HG03520 (cell line): Measurements from ENCODE around the gene NTN4.
"Not testable (repeated sequence)": the region's sequence is repeated elsewhere in the genome, so short reads cannot be mapped to it uniquely, and the experiment has no call there.

Source experiments
- ATAC-seq: cut with Tn5 transposase; IDR thresholded peaks from one replicate; pipeline ENCODE4 v1.9.1; 2021; ENCODE audit warnings: mild to moderate bottlenecking, moderate library complexity; ENCODE audit not compliant: unreplicated experiment

NTN4 gene

GRCh38 chr12:95715177-95715576 lies 75.4 kb downstream of the NTN4 start:
- no peak for ATAC-seq

- ATAC-seq: no peak
Observed at GRCh38 chr12:95712269-95712668, 78.3 kb downstream of the NTN4 start.

GRCh38 chr12:95710386-95710785 lies 80.2 kb downstream of the NTN4 start:
- ATAC-seq: no peak

GRCh38 chr12:95709152-95709551 lies 81.4 kb downstream of the NTN4 start:
- no peak for ATAC-seq

- no peak for ATAC-seq
Observed at GRCh38 chr12:95705143-95705542, 85.4 kb downstream of the NTN4 start.

GRCh38 chr12:95703986-95704385 lies 86.6 kb downstream of the NTN4 start:
- no peak for ATAC-seq

GRCh38 chr12:95701722-95702418 lies 88.7 kb downstream of the NTN4 start:
- no peak for ATAC-seq

GRCh38 chr12:95701275-95701674 lies 89.3 kb downstream of the NTN4 start:
- no peak for ATAC-seq

- ATAC-seq: peak; percentile 97
Observed at GRCh38 chr12:95700316-95700785, 90.2 kb downstream of the NTN4 start.

GRCh38 chr12:95699579-95699978 lies 91.0 kb downstream of the NTN4 start:
- no peak for ATAC-seq

- ATAC-seq: no peak
Observed at GRCh38 chr12:95694136-95694535, 96.4 kb downstream of the NTN4 start.

- no peak for ATAC-seq
Observed at GRCh38 chr12:95693689-95694088, 96.9 kb downstream of the NTN4 start.

- no peak for ATAC-seq
Observed at GRCh38 chr12:95690861-95691635, 99.5 kb downstream of the NTN4 start.

- no peak for ATAC-seq
Observed at GRCh38 chr12:95687937-95688336, 102.6 kb downstream of the NTN4 start.

GRCh38 chr12:95683418-95683817 lies 107.1 kb downstream of the NTN4 start:
- no peak for ATAC-seq

GRCh38 chr12:95681210-95681765 lies 109.3 kb downstream of the NTN4 start:
- ATAC-seq: no peak

GRCh38 chr12:95678684-95679083 lies 111.9 kb downstream of the NTN4 start:
- ATAC-seq: no peak

- not testable (repeated sequence) for ATAC-seq
Observed at GRCh38 chr12:95677782-95678181, 112.8 kb downstream of the NTN4 start.

GRCh38 chr12:95674631-95675030 lies 115.9 kb downstream of the NTN4 start:
- no peak for ATAC-seq

GRCh38 chr12:95674163-95674562 lies 116.4 kb downstream of the NTN4 start:
- no peak for ATAC-seq

GRCh38 chr12:95673576-95673975 lies 117.0 kb downstream of the NTN4 start:
- no peak for ATAC-seq

- no peak for ATAC-seq
Observed at GRCh38 chr12:95672166-95672565, 118.4 kb downstream of the NTN4 start.
